ENCODE results near the gene MACROD2. TPM values are rescaled to one million over a fixed set of nuclear protein-coding genes. Genes with fewer than 3 reads are reported as not detected.

Gene MACROD2
- total RNA-seq, 1 donor from 2014 or later: 3.5 TPM

- no peak for TF ChIP-seq CTCF (IDR thresholded peaks at IDR 0.05)
- intact Hi-C loops (cut with DNase I): no loop called here
- no peak for DNase-seq (ENCODE audit: low spot score in 2 of 2)
- Histone ChIP-seq H3K27me3 (no peaks in the 10 kb centered on the region), H3K9me3 (no peaks in the 10 kb centered on the region), H3K27ac (no peak overlapping the region), H3K4me3 (no peak overlapping the region), H3K4me1 (no peaks in the 10 kb centered on the region), H3K36me3 (no peaks in the 10 kb centered on the region)
Measured at GRCh38 chr20:14631011-14631410, 635.7 kb downstream of the MACROD2 start.

DNA sequence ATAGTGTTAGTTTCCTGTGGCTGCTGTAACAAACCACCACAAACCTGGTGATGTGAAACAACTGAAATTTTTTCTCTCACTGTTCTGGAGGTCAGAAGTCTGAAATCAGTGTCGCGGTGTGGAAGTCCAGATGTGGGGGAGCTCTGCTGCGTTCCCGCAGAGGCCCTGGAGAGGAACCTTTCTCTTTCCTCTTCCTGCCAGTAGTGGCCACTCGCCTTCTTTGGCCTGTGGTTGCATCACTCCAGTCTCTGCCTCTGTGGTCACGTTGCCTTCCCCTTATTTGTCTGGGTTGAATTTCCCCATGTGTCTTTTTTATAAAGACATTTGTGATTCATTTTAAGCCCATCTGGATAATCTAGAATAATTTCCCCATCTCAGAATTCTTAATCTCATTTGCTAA is 637.6 kb downstream of the MACROD2 start:
- Histone ChIP-seq H3K4me3 (no peak overlapping the region), H3K27ac (no peak overlapping the region), H3K27me3 (no peaks in the 10 kb centered on the region), H3K9me3 (no peaks in the 10 kb centered on the region), H3K4me1 (no peaks in the 10 kb centered on the region), H3K36me3 (no peaks in the 10 kb centered on the region)
- no peak for DNase-seq (ENCODE audit: low spot score in 2 of 2)
- intact Hi-C loops (cut with DNase I): no loop called here
- no peak for TF ChIP-seq CTCF (IDR thresholded peaks at IDR 0.05)

GRCh38 chr20:14633507-14633906 is 638.2 kb downstream of the MACROD2 start:
- no peak overlapping the region for H3K27ac ChIP-seq
- DNase-seq (ENCODE audit: low spot score in 2 of 2): no peak
- H3K4me1 ChIP-seq: no peaks in the 10 kb centered on the region
- TF ChIP-seq CTCF (IDR thresholded peaks at IDR 0.05): no peak
- H3K9me3 ChIP-seq: no peaks in the 10 kb centered on the region
- intact Hi-C loops (cut with DNase I): no loop called here
- H3K27me3 ChIP-seq: no peaks in the 10 kb centered on the region
- no peak overlapping the region for H3K4me3 ChIP-seq
- H3K36me3 ChIP-seq: no peaks in the 10 kb centered on the region

- intact Hi-C loops (cut with DNase I): no loop called here
- TF ChIP-seq CTCF (IDR thresholded peaks at IDR 0.05): no peak
- Histone ChIP-seq H3K36me3 (no peaks in the 10 kb centered on the region), H3K27me3 (no peaks in the 10 kb centered on the region), H3K9me3 (no peaks in the 10 kb centered on the region), H3K27ac (no peak overlapping the region), H3K4me1 (no peaks in the 10 kb centered on the region), H3K4me3 (no peak overlapping the region)
- DNase-seq (ENCODE audit: low spot score in 2 of 2): no peak
Measured at GRCh38 chr20:14634665-14635064, 639.3 kb downstream of the MACROD2 start.

- H3K27ac ChIP-seq: no peak overlapping the region
- no peaks in the 10 kb centered on the region for H3K36me3 ChIP-seq
- no peak overlapping the region for H3K4me3 ChIP-seq
- no peaks in the 10 kb centered on the region for H3K4me1 ChIP-seq
- intact Hi-C loops (cut with DNase I): no loop called here
- H3K27me3 ChIP-seq: no peaks in the 10 kb centered on the region
- TF ChIP-seq CTCF (IDR thresholded peaks at IDR 0.05): no peak
- DNase-seq (ENCODE audit: low spot score in 2 of 2): no peak
- peaks cover 0 to 14% of the 10 kb centered on the region in 2 donors for H3K9me3 ChIP-seq
Measured at GRCh38 chr20:14637441-14637840, 642.1 kb downstream of the MACROD2 start.

- Histone ChIP-seq H3K36me3 (no peaks in the 10 kb centered on the region), H3K4me3 (no peak overlapping the region), H3K9me3 (peaks cover 0 to 14% of the 10 kb centered on the region in 2 donors), H3K27me3 (no peaks in the 10 kb centered on the region), H3K27ac (no peak overlapping the region), H3K4me1 (no peaks in the 10 kb centered on the region)
- DNase-seq (ENCODE audit: low spot score in 2 of 2): no peak
- intact Hi-C loops (cut with DNase I): no loop called here
- no peak for TF ChIP-seq CTCF (IDR thresholded peaks at IDR 0.05)
Measured at GRCh38 chr20:14643146-14643545, 647.8 kb downstream of the MACROD2 start.
